T-helper 1 cell (primary cell): ENCODE results near the gene ALDOA.

ENCODE experiments used
- DNase-seq, 5 donors: peaks; one replicate each; pipeline ENCODE4 v3.0.0-alpha.2; 2012 to 2020

Gene ALDOA

GRCh38 chr16:30069611-30070462 lies 4.3 kb downstream of the ALDOA start:
- DNase-seq: no peak

GRCh38 chr16:30070490-30070889 lies 4.9 kb downstream of the ALDOA start:
- no peak for DNase-seq

- DNase-seq: peak; percentile 84 to 93 (median 90)
Observed at GRCh38 chr16:30075503-30076275, 10.1 kb downstream of the ALDOA start, which contains the start of gene PPP4C. PPP4C (plus strand) TSS chr16:30075994; CDS start chr16:30076378, 384 bp downstream.

- DNase-seq: no peak
Observed at GRCh38 chr16:30076276-30076791, 10.8 kb downstream of the ALDOA start.

GRCh38 chr16:30077656-30078055 lies 12.1 kb downstream of the ALDOA start:
- no peak for DNase-seq

- DNase-seq: no peak
Observed at GRCh38 chr16:30078744-30079143, 13.2 kb downstream of the ALDOA start.

- DNase-seq: no peak
Observed at GRCh38 chr16:30079480-30079879, 13.9 kb downstream of the ALDOA start.

- no peak for DNase-seq
Observed at GRCh38 chr16:30082545-30083090, 17.1 kb downstream of the ALDOA start.

GRCh38 chr16:30083216-30084055 lies 17.9 kb downstream of the ALDOA start:
- no peak for DNase-seq

- no peak for DNase-seq
Observed at GRCh38 chr16:30084096-30084815, 18.7 kb downstream of the ALDOA start.

GRCh38 chr16:30084816-30085159 lies 19.2 kb downstream of the ALDOA start:
- DNase-seq: no peak

- no peak for DNase-seq
Observed at GRCh38 chr16:30085247-30085646, 19.7 kb downstream of the ALDOA start.

- DNase-seq: no peak
Observed at GRCh38 chr16:30085820-30086219, 20.3 kb downstream of the ALDOA start.

- DNase-seq: no peak
Observed at GRCh38 chr16:30086291-30087140, 21.0 kb downstream of the ALDOA start.

- no peak for DNase-seq
Observed at GRCh38 chr16:30087181-30087898, 21.8 kb downstream of the ALDOA start.

GRCh38 chr16:30088237-30088831 lies 22.8 kb downstream of the ALDOA start:
- DNase-seq: no peak

- no peak for DNase-seq
Observed at GRCh38 chr16:30088832-30089624, 23.5 kb downstream of the ALDOA start.

- DNase-seq: no peak
Observed at GRCh38 chr16:30090610-30091331, 25.2 kb downstream of the ALDOA start.
